Gastrocnemius medialis (tissue), 4 donors: Measurements from ENCODE around the gene RHEX.

ENCODE experiments used
- CTCF ChIP-seq, 5 experiments: fragments of 450-650 bp in 3 of 5; fragments of 200-600 bp in 2 of 5; sonication (generic) in 2 of 5; IDR thresholded peaks in 4 of 5; conservative IDR thresholded peaks in 1 of 5; 1 replicate in 4 of 5; 2 replicates in 1 of 5; pipeline ENCODE4 v1.5.1; 2016 to 2019; ENCODE audit warnings: antibody characterized with exemption in 5 of 5, mild to moderate bottlenecking in 3 of 5, moderate library complexity in 3 of 5
- POLR2A ChIP-seq, 2 donors: fragments of 450-650 bp; IDR thresholded peaks; one replicate each; pipeline ENCODE4 v1.6.1; 2017; ENCODE audit warnings: antibody characterized with exemption in 2 of 2, mild to moderate bottlenecking in 2 of 2, moderate library complexity in 2 of 2

- TF ChIP-seq CTCF (IDR thresholded peaks at IDR 0.05 in 4 of 5, conservative IDR thresholded peaks at IDR 0.05 in 1 of 5) (no peak), POLR2A (IDR thresholded peaks at IDR 0.05) (no peak)
Observed at GRCh38 chr1:206049293-206049692, 3.7 kb upstream of the RHEX start.
